B cell (primary cell): Measurements from ENCODE around the gene PYGO1.

Experiments
- CTCF ChIP-seq: fragments of 200-600 bp; IDR thresholded peaks from one replicate; pipeline ENCODE4 v1.8.0; 2022; ENCODE audit warnings: antibody characterized with exemption, mild to moderate bottlenecking
- EZH2 ChIP-seq: IDR thresholded peaks from 2 replicates; pipeline ENCODE4 v1.6.1; 2012; ENCODE audit warnings: borderline replicate concordance, low read depth, mild to moderate bottlenecking, moderate library complexity, low read length; ENCODE audit not compliant: insufficient read depth, poor library complexity, severe bottlenecking

- no peak for TF ChIP-seq EZH2
- no peak for TF ChIP-seq CTCF
Observed at GRCh38 chr15:55494931-55495330, 93.2 kb downstream of the PYGO1 start.
